PC-3 (cell line): ENCODE measurements around the gene SMPX. TPM values are rescaled to one million over a fixed set of nuclear protein-coding genes. Genes with fewer than 3 reads are reported as not detected.

Experiments used
- ATAC-seq: fragments of 200-7000 bp; cut with Tn5 transposase; 2 replicates; pipeline ENCODE4 v1.9.1; 2020; ENCODE audit warnings: mild to moderate bottlenecking, moderate library complexity
- BruUV-seq: library from RNA; stranded (reverse); fragments of 400-500 nt; replicated peaks from 2 replicates; lab custom pipeline; 2021; lab: Mats Ljungman, UMichigan
- CTCF ChIA-PET: fragments of 300-600 bp; sonication (Branson Sonifier 250); formaldehyde crosslinking; loops from one replicate; lab custom pipeline; 2022; ENCODE audit warnings: antibody characterized with exemption; lab: Charles Lee
- POLR2A ChIA-PET: fragments of 300-600 bp; sonication (Branson Sonifier 250); formaldehyde crosslinking; loops from one replicate; lab custom pipeline; 2022; ENCODE audit warnings: antibody characterized with exemption; ENCODE audit not compliant: unreplicated experiment; lab: Charles Lee
- DNase-seq: peaks from one replicate; pipeline ENCODE4 v3.0.0-alpha.2; 2015
- H2AFZ ChIP-seq: fragments of 300-600 bp; sonication (generic); 2 replicates; pipeline ENCODE4 v1.6.0; 2016; ENCODE audit warnings: antibody characterized with exemption, low read length
- H3F3A ChIP-seq: fragments of 300-600 bp; sonication (generic); one replicate; pipeline ENCODE4 v1.6.0; 2017; ENCODE audit warnings: antibody characterized with exemption, low read length, control low read depth, mild to moderate bottlenecking; ENCODE audit not compliant: unreplicated experiment
- H3K27ac ChIP-seq: fragments of 300-600 bp; sonication (generic); 2 replicates; pipeline ENCODE4 v1.5.1; 2016; ENCODE audit warnings: mild to moderate bottlenecking, low read length
- H3K27me3 ChIP-seq: fragments of 300-600 bp; sonication (generic); 2 replicates; pipeline ENCODE4 v1.6.1; 2016; ENCODE audit warnings: low read length, mixed read lengths
- H3K36me3 ChIP-seq: fragments of 300-600 bp; sonication (generic); 2 replicates; pipeline ENCODE4 v1.6.1; 2016; ENCODE audit warnings: low read depth, mixed run types, low read length, mixed read lengths
- H3K4me1 ChIP-seq: fragments of 300-600 bp; sonication (generic); 2 replicates; pipeline ENCODE4 v1.5.1; 2016; ENCODE audit warnings: low read length; ENCODE audit not compliant: insufficient read depth
- H3K4me2 ChIP-seq: fragments of 300-600 bp; sonication (generic); 2 replicates; pipeline ENCODE4 v1.6.0; 2016; ENCODE audit warnings: low read length
- H3K4me3 ChIP-seq: fragments of 300-600 bp; sonication (generic); 2 replicates; pipeline ENCODE4 v1.5.1; 2016; ENCODE audit warnings: mild to moderate bottlenecking, low read length, mixed read lengths
- H3K79me2 ChIP-seq: fragments of 300-600 bp; sonication (generic); 2 replicates; pipeline ENCODE4 v1.6.1; 2017; ENCODE audit warnings: low read length, mixed read lengths
- H3K9ac ChIP-seq: fragments of 300-600 bp; sonication (generic); 2 replicates; pipeline ENCODE4 v1.6.0; 2016; ENCODE audit warnings: mild to moderate bottlenecking, low read length
- H3K9me2 ChIP-seq: fragments of 300-600 bp; sonication (generic); replicated peaks from 2 replicates; pipeline ENCODE4 v1.6.1; 2016; ENCODE audit warnings: mixed run types, low read length, mixed read lengths
- H3K9me3 ChIP-seq: fragments of 300-600 bp; sonication (generic); 2 replicates; pipeline ENCODE4 v1.6.1; 2016; ENCODE audit warnings: low read length, mixed read lengths
- H4K20me1 ChIP-seq: fragments of 300-600 bp; sonication (generic); 2 replicates; pipeline ENCODE4 v1.6.1; 2016; ENCODE audit warnings: low read length, mixed read lengths
- CTCF ChIP-seq: fragments of 300-600 bp; sonication (generic); conservative IDR thresholded peaks from 2 replicates; pipeline ENCODE4 v1.5.1; 2017; ENCODE audit warnings: antibody characterized with exemption, low read depth, mild to moderate bottlenecking, low read length
- EZH2 ChIP-seq: fragments of 300-600 bp; sonication (generic); IDR thresholded peaks from one replicate; pipeline ENCODE4 v1.6.1; 2017; ENCODE audit warnings: antibody characterized with exemption, mild to moderate bottlenecking, low read length; ENCODE audit not compliant: unreplicated experiment
- EZH2phosphoT487 ChIP-seq: fragments of 300-600 bp; sonication (generic); IDR thresholded peaks from 2 replicates; pipeline ENCODE4 v1.6.1; 2018; ENCODE audit warnings: mild to moderate bottlenecking, antibody characterized with exemption, low read length, borderline replicate concordance
- intact Hi-C: fragments of 100-400 bp; cut with micrococcal nuclease; formaldehyde crosslinking; loops from 2 replicates; pipeline ENCODE4 v1.9.0; 2023
- total RNA-seq: library from RNA; depleted of rRNA; stranded (reverse); fragments of >200 nt; gene quantifications from 2 replicates; pipeline ENCODE4 v1.2.3, GENCODE V29; 2014; rRNA removed

Gene SMPX
- total RNA-seq, 1 experiment from 2014 or later, result not detected

- ATAC-seq, result no peak
- intact Hi-C loops, result no loop called here
- ChIA-PET POLR2A (no interaction called here), CTCF (no interaction called here)
- Histone ChIP-seq H3K4me2 (no peak overlapping the region), H3K27ac (no peak overlapping the region), H3K27me3 (no peaks in the 10 kb centered on the region), H3K4me1 (peaks cover 10% of the 10 kb centered on the region), H4K20me1 (no peaks in the 10 kb centered on the region), H3K36me3 (no peaks in the 10 kb centered on the region), H3F3A (no peaks in the 10 kb centered on the region), H3K9me3 (no peaks in the 10 kb centered on the region), H3K9ac (no peak overlapping the region), H3K79me2 (no peaks in the 10 kb centered on the region), H3K9me2 (no peaks in the 10 kb centered on the region), H2AFZ (no peak overlapping the region), H3K4me3 (no peak overlapping the region)
- no peak for TF ChIP-seq CTCF
- no peak for TF ChIP-seq EZH2phosphoT487
- no peak for TF ChIP-seq EZH2
- no TSS peak for BruUV-seq
- DNase-seq, result no peak
Measured at GRCh38 chrX:21656587-21657317, 101.2 kb downstream of the SMPX start.

Other genes with a start within 250 kb of the SMPX start
- gene KLHL34, start 99.8 kb downstream of the SMPX start, total RNA-seq, result not detected in 2 replicates
- 5.8 and 9.7 TPM in 2 replicates for gene MBTPS2, start 81.5 kb upstream of the SMPX start, total RNA-seq
- 2.3 and 4.4 TPM in 2 replicates for gene YY2, start 97.9 kb upstream of the SMPX start, total RNA-seq
- 158 and 164 TPM in 2 replicates for gene SMS, start 182.6 kb upstream of the SMPX start, total RNA-seq